Naive B cell (primary cell): ENCODE measurements around the gene TNPO1. TPM values are rescaled to one million over a fixed set of nuclear protein-coding genes. Genes with fewer than 3 reads are reported as not detected.

Experiments used
- ATAC-seq, 2 donors: fragments of 150-1000 bp; cut with Tn5 transposase; 2 replicates each; pipeline ENCODE4 v1.10.0; 2021; ENCODE audit warnings: low read depth in 2 of 2, mild to moderate bottlenecking in 2 of 2, moderate library complexity in 2 of 2
- DNase-seq: peaks from one replicate; pipeline ENCODE4 v3.0.0; 2022
- H3K27ac Mint-ChIP-seq, 6 donors: one replicate each; pipeline ENCODE4 v1.8.0; 2020 to 2022; ENCODE audit warnings: mild to moderate bottlenecking in 6 of 6, mixed read lengths in 6 of 6, moderate library complexity in 5 of 6, inconsistent platforms in 2 of 6
- H3K27me3 Mint-ChIP-seq, 3 donors: one replicate each; pipeline ENCODE4 v1.8.0; 2021 to 2022; ENCODE audit warnings: mixed read lengths in 3 of 3, mild to moderate bottlenecking in 1 of 3
- H3K36me3 Mint-ChIP-seq, 2 donors: one replicate each; pipeline ENCODE4 v1.8.0; 2020 to 2022; ENCODE audit warnings: mixed read lengths in 2 of 2, inconsistent platforms in 1 of 2, mild to moderate bottlenecking in 1 of 2
- H3K4me1 Mint-ChIP-seq, 3 donors: one replicate each; pipeline ENCODE4 v1.8.0; 2020 to 2022; ENCODE audit warnings: mixed read lengths in 3 of 3, inconsistent platforms in 1 of 3, mild to moderate bottlenecking in 1 of 3, moderate library complexity in 1 of 3
- H3K4me3 Mint-ChIP-seq, 8 donors: one replicate each; pipeline ENCODE4 v1.8.0; 2020 to 2022; ENCODE audit warnings: mild to moderate bottlenecking in 8 of 8, mixed read lengths in 8 of 8, moderate library complexity in 8 of 8, inconsistent platforms in 2 of 8
- H3K9me3 Mint-ChIP-seq, 7 donors: one replicate each; pipeline ENCODE4 v1.8.0; 2020 to 2022; ENCODE audit warnings: mixed read lengths in 7 of 7, mild to moderate bottlenecking in 5 of 7, inconsistent platforms in 2 of 7, moderate library complexity in 1 of 7
- polyA plus RNA-seq, 6 donors: library from polyadenylated mRNA; unstranded; fragments of 300-500 nt; fragmentation: Illumina TruSeq; gene quantifications; one replicate each; pipeline ENCODE4 v1.2.3, GENCODE V29; 2021; ENCODE audit warnings: low read depth in 6 of 6

Gene TNPO1
- polyA plus RNA-seq, 6 donors from 2014 or later = 33.3 to 65.1 (median 63.8) TPM

DNA sequence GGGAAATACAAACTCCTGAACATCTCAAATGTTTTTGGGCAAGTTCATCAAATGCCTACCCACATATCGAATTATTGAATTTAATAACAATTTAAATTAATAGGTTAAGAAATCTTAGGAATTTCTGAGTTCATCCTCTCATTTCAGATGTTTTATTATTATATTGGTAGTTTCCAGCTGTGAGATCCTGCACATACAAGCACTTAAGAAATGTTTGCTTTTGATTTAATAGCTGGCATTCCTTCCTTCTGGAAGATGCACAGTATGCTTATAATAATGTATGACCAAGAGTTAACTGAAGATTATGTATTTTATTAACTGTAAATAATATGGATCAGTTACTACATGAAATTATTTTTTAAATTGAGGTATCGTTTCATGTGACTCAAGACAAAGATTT, 13.9 kb downstream of the TNPO1 start:
- H3K27ac Mint-ChIP-seq = no peak overlapping the region
- no peak for ATAC-seq
- no peak overlapping the region for H3K4me3 Mint-ChIP-seq

DNA sequence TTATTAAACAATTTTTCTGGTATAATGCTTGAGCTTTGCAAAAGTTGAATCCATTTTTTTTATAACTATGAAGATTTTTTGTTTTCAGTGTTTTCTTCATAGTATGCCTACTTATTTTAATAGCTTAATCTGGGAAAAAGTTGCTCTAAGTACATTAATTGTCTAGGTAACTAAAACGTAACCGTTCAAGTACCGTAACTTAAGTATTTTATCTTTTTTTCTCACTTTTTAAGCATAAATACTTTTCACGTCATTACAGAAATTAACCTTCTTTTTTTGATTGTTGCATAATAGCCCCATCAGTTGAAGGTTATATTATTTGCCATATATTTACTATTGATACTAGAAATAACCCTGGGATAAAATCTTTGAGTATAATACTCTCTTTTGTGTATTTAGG, 15.2 kb downstream of the TNPO1 start:
- ATAC-seq = no peak
- no peaks in the 10 kb centered on the region for H3K36me3 Mint-ChIP-seq
- H3K9me3 Mint-ChIP-seq = no peaks in the 10 kb centered on the region
- H3K4me1 Mint-ChIP-seq = peaks cover 12 to 34% (median 13%) of the 10 kb centered on the region in 3 donors
- H3K27me3 Mint-ChIP-seq = no peaks in the 10 kb centered on the region
- DNase-seq = no peak
- no peak overlapping the region for H3K27ac Mint-ChIP-seq
- no peak overlapping the region for H3K4me3 Mint-ChIP-seq

More for the DNA sequence above, 13.9 kb downstream of the TNPO1 start:
- Mint-ChIP-seq H3K4me1 (peaks cover 6 to 23% (median 8%) of the 10 kb centered on the region in 3 donors), H3K9me3 (no peaks in the 10 kb centered on the region), H3K27me3 (no peaks in the 10 kb centered on the region), H3K36me3 (no peaks in the 10 kb centered on the region)
- DNase-seq = no peak

DNA sequence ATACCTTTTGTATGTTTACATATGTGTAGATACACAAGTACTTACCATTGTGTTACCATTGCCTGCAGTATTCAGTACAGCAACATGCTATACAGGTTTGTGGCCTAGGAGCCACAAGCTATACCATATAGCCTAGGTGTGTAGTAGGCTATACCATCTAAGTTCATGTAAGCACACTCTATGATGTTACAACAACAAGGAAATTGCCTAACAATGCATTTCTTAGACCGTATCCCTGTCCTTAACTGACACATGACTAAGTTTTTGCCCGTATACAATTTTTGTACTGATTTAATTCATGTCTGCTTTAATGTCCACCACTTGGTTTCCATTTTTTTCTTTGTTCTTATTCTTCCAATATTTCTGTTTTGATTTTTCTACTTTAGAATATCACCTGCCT, 18.5 kb downstream of the TNPO1 start:
- no peaks in the 10 kb centered on the region for H3K27me3 Mint-ChIP-seq
- H3K36me3 Mint-ChIP-seq = no peaks in the 10 kb centered on the region
- ATAC-seq = no peak

DNA sequence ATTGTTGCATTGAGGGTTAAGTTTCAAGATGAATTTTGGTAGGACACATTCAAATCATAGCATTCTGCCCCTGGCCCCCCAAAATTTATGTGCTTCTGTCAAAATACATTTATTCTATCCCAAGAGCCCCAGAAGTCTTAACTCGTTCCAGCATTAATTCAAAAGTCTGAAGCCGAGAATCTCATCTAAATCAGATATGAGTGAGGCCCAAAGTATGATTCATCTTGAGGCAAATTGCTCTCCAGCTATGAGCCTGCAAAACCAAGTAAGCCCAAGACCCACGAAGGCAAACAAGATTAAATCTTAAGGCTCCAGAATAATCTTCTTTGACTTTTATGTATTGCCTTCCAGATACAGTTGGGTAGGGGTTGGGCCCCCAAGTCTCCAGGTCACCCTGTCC, 19.2 kb downstream of the TNPO1 start:
- no peak for ATAC-seq
- Mint-ChIP-seq H3K27ac (peak overlapping the region in 1 of 6 donors; percentile 24), H3K36me3 (no peaks in the 10 kb centered on the region), H3K9me3 (no peaks in the 10 kb centered on the region), H3K4me3 (no peak overlapping the region), H3K27me3 (no peaks in the 10 kb centered on the region), H3K4me1 (peaks cover 7 to 36% (median 19%) of the 10 kb centered on the region in 3 donors)
- no peak for DNase-seq

More for the DNA sequence above, 18.5 kb downstream of the TNPO1 start:
- Mint-ChIP-seq H3K4me1 (peaks cover 9 to 36% (median 19%) of the 10 kb centered on the region in 3 donors), H3K9me3 (no peaks in the 10 kb centered on the region), H3K4me3 (no peak overlapping the region), H3K27ac (no peak overlapping the region)
- DNase-seq = no peak

DNA sequence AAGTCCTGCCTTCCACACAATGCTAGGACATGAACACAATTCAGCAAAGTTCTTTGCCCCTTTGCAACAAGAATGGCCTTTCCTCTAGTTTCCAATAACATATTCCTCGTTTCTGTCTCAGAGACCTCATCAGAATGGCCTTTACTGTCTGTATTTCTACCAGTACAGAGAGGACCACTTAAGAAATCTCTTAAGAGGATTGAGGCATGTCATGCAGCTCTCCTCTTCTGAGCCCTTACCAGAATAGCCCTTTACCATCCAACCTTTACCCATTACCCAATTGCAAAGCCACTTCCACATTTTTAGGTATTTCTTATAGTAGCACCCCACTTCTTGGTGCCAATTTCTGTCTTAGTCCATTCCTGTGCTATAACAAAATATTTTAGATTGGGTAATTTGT, 20.3 kb downstream of the TNPO1 start:
- peaks cover 9 to 36% (median 19%) of the 10 kb centered on the region in 3 donors for H3K4me1 Mint-ChIP-seq
- H3K27me3 Mint-ChIP-seq = no peaks in the 10 kb centered on the region
- H3K4me3 Mint-ChIP-seq = no peak overlapping the region
- H3K9me3 Mint-ChIP-seq = no peaks in the 10 kb centered on the region
- H3K27ac Mint-ChIP-seq = no peak overlapping the region
- no peak for ATAC-seq
- no peaks in the 10 kb centered on the region for H3K36me3 Mint-ChIP-seq
- DNase-seq = no peak

DNA sequence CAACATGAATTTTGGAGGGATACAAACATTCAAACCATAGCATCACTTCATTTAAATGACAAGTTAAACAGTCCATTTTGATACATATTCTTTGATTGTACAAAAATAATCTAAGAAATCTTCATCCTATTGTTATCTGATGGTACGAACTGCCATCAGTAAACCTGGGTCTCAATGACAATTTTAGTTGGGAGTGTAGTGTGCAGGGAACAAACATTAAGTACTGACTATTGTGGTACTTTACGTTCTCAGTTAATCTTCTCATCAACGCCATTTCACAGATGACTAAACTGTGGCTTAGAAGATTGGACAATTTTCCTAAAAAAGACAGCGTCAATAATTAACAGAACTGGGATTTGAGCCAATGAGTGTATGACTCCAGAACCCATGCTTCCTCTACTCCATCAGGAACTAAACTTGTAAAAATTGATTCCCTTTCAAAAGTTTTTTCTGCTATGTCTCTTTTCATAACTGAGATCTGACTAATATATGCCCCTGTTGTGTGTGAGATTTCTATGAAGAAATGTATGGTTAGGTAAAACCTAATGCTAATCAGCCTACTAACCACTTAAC, 21.1 kb downstream of the TNPO1 start:
- Mint-ChIP-seq H3K27ac (no peak overlapping the region), H3K4me3 (no peak overlapping the region), H3K36me3 (no peaks in the 10 kb centered on the region), H3K9me3 (no peaks in the 10 kb centered on the region), H3K27me3 (no peaks in the 10 kb centered on the region), H3K4me1 (peaks cover 14 to 33% (median 15%) of the 10 kb centered on the region in 3 donors)
- DNase-seq = no peak
- ATAC-seq = no peak

DNA sequence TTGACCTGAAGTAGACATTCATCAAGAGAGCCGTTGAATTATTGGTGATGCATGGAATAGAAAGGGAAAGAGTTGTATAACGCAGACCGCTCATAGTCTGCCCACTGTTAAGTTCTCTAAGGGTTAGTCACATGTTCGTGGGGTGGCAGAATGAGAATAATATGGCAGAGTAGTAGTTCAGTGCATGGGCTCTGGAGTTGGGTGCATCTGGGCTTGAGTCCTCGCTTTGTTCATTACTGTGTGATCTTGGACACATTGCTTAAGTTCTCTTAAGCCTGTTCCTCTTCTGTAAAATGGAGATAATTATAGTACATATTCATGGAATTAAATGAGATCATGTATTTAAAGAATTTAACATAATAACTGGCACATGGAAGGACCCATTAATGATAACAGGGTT, 23.6 kb downstream of the TNPO1 start:
- DNase-seq (no peak), ATAC-seq (no peak)
- H3K4me3 Mint-ChIP-seq = no peak overlapping the region
- peaks cover 26 to 40% (median 32%) of the 10 kb centered on the region in 3 donors for H3K4me1 Mint-ChIP-seq
- H3K36me3 Mint-ChIP-seq = no peaks in the 10 kb centered on the region
- H3K9me3 Mint-ChIP-seq = peaks cover 0 to 1% (median 0%) of the 10 kb centered on the region in 7 donors
- H3K27ac Mint-ChIP-seq = peak overlapping the region in 1 of 6 donors; percentile 23
- H3K27me3 Mint-ChIP-seq = no peaks in the 10 kb centered on the region

DNA sequence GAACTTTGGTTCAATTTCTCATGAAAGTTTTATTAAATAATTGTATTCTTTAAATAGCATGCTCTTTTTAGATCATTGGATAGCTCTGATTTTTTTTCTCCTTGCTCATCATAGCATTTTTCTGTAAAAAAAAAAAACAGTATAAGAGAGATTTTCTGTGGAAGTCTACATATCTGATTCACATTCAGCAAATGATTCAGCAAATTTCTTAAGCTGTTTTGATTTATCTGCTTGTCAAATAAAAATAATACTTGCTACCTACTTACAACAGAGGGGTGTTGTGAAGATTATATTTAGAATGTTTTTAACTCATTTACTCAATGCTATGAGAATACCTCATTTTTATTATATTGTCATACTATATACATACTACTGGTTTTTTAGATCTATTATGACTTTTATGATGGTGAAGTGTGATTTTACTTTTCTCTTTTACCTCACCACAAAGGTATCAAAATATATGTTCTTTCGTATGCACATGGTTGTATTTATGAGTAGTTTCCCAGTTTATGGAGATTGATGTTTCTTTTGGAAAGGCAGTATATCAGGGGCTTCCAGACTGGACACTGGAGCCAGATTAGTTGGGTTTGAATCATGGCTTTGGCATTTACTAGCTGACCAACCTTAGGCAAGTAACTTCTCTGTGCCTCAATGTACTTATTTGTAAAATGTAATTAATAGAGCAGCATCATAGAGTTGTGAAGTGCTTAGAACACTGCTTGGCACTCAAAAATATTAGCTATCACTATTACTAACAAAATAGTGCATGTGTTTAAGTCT, 25.5 kb downstream of the TNPO1 start:
- H3K36me3 Mint-ChIP-seq = no peaks in the 10 kb centered on the region
- H3K27ac Mint-ChIP-seq = no peak overlapping the region
- no peaks in the 10 kb centered on the region for H3K27me3 Mint-ChIP-seq
- no peak for DNase-seq
- no peak for ATAC-seq
- peaks cover 20 to 41% (median 27%) of the 10 kb centered on the region in 3 donors for H3K4me1 Mint-ChIP-seq
- H3K4me3 Mint-ChIP-seq = no peak overlapping the region
- peaks cover 0 to 1% (median 0%) of the 10 kb centered on the region in 7 donors for H3K9me3 Mint-ChIP-seq

DNA sequence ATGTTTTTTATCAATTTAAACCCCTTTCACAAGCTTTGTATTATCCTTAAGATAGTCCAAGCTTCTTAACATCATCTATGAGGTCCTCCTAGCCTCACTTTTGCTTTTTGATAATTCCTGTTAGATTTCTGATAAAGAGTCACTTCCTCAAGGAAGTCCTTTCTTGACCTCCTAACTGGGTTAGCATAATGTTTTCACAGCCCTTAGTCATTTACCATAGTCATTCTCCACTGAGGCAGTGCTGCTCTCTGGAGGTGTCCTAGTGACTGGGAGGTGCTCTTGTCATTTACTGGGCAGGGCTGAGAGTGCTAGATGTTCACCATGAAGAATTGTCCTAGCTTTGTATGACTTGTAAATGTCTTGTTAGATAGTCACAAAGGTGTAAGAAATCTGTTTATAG, 26.4 kb downstream of the TNPO1 start:
- no peak overlapping the region for H3K27ac Mint-ChIP-seq
- no peak for DNase-seq

DNA sequence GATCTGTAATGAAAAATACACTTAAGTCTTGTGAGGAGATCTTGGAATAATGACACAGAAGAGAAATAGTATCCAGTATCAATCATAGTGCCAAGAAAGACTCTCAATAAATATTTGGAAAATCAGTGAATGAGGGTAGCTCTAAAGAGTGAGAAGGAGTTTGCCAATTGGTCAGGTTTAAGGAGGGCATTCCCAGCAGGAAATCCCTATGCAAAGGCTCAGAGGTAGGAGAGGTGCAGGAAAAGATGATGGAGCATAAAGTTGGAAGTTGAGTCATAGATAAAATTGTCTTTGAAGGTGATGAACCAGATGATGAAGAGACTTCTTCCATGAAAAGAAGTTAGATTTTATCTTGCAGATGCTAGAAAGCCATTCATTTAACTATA, 27.8 kb downstream of the TNPO1 start:
- DNase-seq (no peak), ATAC-seq (no peak)
- Mint-ChIP-seq H3K27me3 (no peaks in the 10 kb centered on the region), H3K4me3 (peak overlapping the region in 1 of 8 donors; percentile 13), H3K4me1 (peaks cover 19 to 52% (median 38%) of the 10 kb centered on the region in 3 donors), H3K9me3 (peaks cover 0 to 1% (median 0%) of the 10 kb centered on the region in 7 donors), H3K27ac (no peak overlapping the region), H3K36me3 (no peaks in the 10 kb centered on the region)

More for the DNA sequence above, 26.4 kb downstream of the TNPO1 start:
- H3K27me3 Mint-ChIP-seq = no peaks in the 10 kb centered on the region
- no peaks in the 10 kb centered on the region for H3K36me3 Mint-ChIP-seq
- no peak overlapping the region for H3K4me3 Mint-ChIP-seq
- peaks cover 21 to 43% (median 33%) of the 10 kb centered on the region in 3 donors for H3K4me1 Mint-ChIP-seq
- ATAC-seq = no peak
- peaks cover 0 to 1% (median 0%) of the 10 kb centered on the region in 7 donors for H3K9me3 Mint-ChIP-seq

DNA sequence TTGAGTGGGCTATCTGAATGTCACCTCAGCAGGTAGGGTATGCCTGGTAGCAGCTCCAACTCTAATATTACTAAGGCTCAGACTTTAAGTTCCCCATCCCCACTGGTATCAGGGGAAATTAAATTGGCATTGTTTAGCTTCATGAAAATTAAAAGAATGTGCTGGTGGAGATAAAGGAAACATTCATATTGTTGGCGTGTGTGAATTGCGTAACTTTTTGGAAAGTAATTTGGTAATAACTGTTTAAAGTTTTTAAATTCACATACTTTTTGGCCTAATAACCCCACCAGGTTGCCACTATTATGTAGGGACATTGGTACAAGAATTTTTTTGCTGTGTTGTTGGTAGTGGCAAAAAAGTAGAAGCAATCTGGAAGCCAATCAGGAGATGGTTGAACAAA, 29.4 kb downstream of the TNPO1 start:
- H3K9me3 Mint-ChIP-seq = peaks cover 0 to 1% (median 0%) of the 10 kb centered on the region in 7 donors
- ATAC-seq (no peak), DNase-seq (no peak)
- H3K27me3 Mint-ChIP-seq = no peaks in the 10 kb centered on the region
- peaks cover 23 to 59% (median 54%) of the 10 kb centered on the region in 3 donors for H3K4me1 Mint-ChIP-seq
- H3K36me3 Mint-ChIP-seq = no peaks in the 10 kb centered on the region
- H3K27ac Mint-ChIP-seq = no peak overlapping the region
- peak overlapping the region in 3 of 8 donors; percentile 51 to 70 (median 64) for H3K4me3 Mint-ChIP-seq

DNA sequence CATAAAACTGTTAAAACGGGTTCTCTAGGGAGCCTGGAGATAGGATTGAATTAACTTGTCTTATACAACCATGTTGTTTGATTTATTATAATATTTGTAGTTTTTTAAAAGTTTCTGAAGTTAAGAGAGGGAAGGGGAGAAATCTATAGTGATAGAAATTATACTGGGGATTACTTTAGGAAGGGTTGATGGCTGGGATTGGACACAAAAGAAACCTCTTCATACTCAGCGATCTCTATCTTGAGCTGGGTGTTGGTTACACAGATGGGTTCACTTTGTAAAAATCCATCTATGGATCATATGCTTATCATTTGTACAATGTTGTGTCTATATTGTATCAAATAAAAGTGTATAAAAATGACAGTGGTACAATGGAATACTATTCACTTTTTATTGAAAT, 30.0 kb downstream of the TNPO1 start:
- no peak overlapping the region for H3K27ac Mint-ChIP-seq
- ATAC-seq = no peak
- H3K4me1 Mint-ChIP-seq = peaks cover 23 to 61% (median 59%) of the 10 kb centered on the region in 3 donors

DNA sequence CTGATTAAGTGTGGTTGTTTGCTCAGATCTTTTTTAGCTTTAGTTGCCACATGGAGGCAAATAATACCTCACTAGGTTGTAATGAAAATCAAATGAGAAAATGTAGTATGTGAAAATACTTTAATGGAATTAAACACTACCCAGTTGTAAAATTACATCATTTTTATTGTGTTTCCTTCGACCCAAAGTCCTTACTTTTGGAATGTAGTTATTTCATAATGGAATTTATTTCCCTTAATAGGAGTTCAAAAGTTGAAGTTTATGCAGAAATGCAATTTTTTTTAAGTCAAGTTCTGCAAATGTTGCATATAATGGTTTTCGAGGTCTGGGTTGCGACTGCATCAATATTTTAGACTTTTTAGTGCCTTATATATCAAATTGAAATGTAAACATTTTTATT, 31.0 kb downstream of the TNPO1 start:
- peaks cover 0 to 1% (median 0%) of the 10 kb centered on the region in 7 donors for H3K9me3 Mint-ChIP-seq
- no peak for DNase-seq
- peak overlapping the region in 3 of 6 donors; percentile 95 to 98 (median 98) for H3K27ac Mint-ChIP-seq
- peak overlapping the region; percentile 95 to 99 (median 98) for H3K4me3 Mint-ChIP-seq
- H3K4me1 Mint-ChIP-seq = peaks cover 25 to 63% (median 59%) of the 10 kb centered on the region in 3 donors
- H3K36me3 Mint-ChIP-seq = no peaks in the 10 kb centered on the region
- no peaks in the 10 kb centered on the region for H3K27me3 Mint-ChIP-seq
- no peak for ATAC-seq

More for the DNA sequence above, 30.0 kb downstream of the TNPO1 start:
- DNase-seq = no peak
- H3K36me3 Mint-ChIP-seq = no peaks in the 10 kb centered on the region
- H3K4me3 Mint-ChIP-seq = peak overlapping the region in 2 of 8 donors; percentile 43 to 95
- H3K9me3 Mint-ChIP-seq = peaks cover 0 to 1% (median 0%) of the 10 kb centered on the region in 7 donors
- no peaks in the 10 kb centered on the region for H3K27me3 Mint-ChIP-seq

DNA sequence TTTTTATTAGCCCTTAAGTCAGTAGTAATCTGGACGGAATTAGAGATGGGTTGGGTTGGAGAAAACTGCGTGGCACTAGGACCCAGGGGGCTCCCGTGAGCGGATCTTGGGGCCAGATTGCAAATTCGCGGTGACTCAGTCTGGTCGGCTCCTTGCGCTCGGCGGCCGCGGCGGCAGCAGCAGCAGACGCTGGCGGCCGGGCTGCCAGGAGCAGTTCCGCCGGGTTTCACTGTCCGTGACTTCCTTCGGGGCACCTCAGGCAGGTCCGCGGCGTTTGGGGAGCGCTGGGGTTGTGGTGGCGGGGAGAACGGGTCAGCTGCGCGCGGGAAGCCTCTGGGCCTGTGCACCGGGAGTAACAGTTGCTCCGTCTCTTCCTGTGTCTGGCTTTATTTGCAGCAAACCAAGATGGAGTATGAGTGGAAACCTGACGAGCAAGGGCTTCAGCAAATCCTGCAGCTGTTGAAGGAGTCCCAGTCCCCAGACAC, 31.6 kb downstream of the TNPO1 start:
- Mint-ChIP-seq H3K9me3 (peaks cover 0 to 1% (median 0%) of the 10 kb centered on the region in 7 donors), H3K4me3 (peak overlapping the region; percentile 95 to 99 (median 98)), H3K27ac (peak overlapping the region; percentile 93 to 98 (median 96)), H3K36me3 (no peaks in the 10 kb centered on the region), H3K27me3 (no peaks in the 10 kb centered on the region), H3K4me1 (peaks cover 23 to 59% (median 56%) of the 10 kb centered on the region in 3 donors)
- ATAC-seq (peak; percentile 79 to 81), DNase-seq (peak; percentile 85)
